HCT116 (cell line): ENCODE results near the gene DNAJB1. TPM values are rescaled to one million over a fixed set of nuclear protein-coding genes. Genes with fewer than 3 reads are reported as not detected.
A peak's percentile ranks its signal among the peaks of the same experiment; 100 is the strongest.

Experiments used
- ATAC-seq: fragments of 200-7000 bp; cut with Tn5 transposase; 2 replicates; pipeline ENCODE4 v1.9.1; 2020; ENCODE audit warnings: mild to moderate bottlenecking, moderate library complexity
- BruUV-seq: library from RNA; stranded (reverse); fragments of 400-500 nt; replicated peaks from 2 replicates; lab custom pipeline; 2021; lab: Mats Ljungman, UMichigan
- CTCF ChIA-PET: fragments of 300-600 bp; sonication (Branson Sonifier 250); formaldehyde crosslinking; loops from one replicate; lab custom pipeline; 2021; ENCODE audit warnings: antibody characterized with exemption; lab: Charles Lee
- POLR2A ChIA-PET: fragments of 300-600, 350-600 bp; sonication (Branson Sonifier 250); formaldehyde crosslinking; loops from one replicate; lab custom pipeline; 2021; ENCODE audit warnings: antibody characterized with exemption; lab: Charles Lee
- RAD21 ChIA-PET, 2 experiments: fragments of 300-600 bp; sonication (Branson Sonifier 250); formaldehyde crosslinking; loops; one replicate each; lab custom pipeline; 2023; ENCODE audit warnings: low total read pairs in 2 of 2; ENCODE audit not compliant: uncharacterized antibody in 2 of 2, unreplicated experiment in 2 of 2, low non-redundant PET in 1 of 2; lab: Charles Lee
- DNase-seq: peaks from one replicate; pipeline ENCODE4 v3.0.0-alpha.2; 2010; ENCODE audit warnings: low read depth, low spot score
- H2AFZ ChIP-seq: fragments of 200-600 bp; shearing (Covaris generic), sonication (generic); 2 replicates; pipeline ENCODE4 v1.6.1; 2017; ENCODE audit warnings: low read depth, mixed run types, mixed read lengths, antibody characterized with exemption, low read length; ENCODE audit not compliant: poor library complexity, severe bottlenecking
- H3K27ac ChIP-seq: 2 replicates; pipeline ENCODE4 v1.5.1; 2012; ENCODE audit warnings: low read depth, low read length
- H3K27me3 ChIP-seq: fragments of 200-600 bp; sonication (generic); 2 replicates; pipeline ENCODE4 v1.6.1; 2016; ENCODE audit warnings: mixed run types, low read length, mixed read lengths; ENCODE audit not compliant: insufficient read depth
- H3K36me3 ChIP-seq, 2 experiments: fragments of 200-500 bp in 1 of 2; fragments of 200-600 bp in 1 of 2; sonication (Bioruptor generic) in 1 of 2; sonication (generic) in 1 of 2; 2 replicates each; pipeline versions ENCODE4 v1.5.1 to v1.6.1; 2014 to 2016; ENCODE audit warnings: low read length in 2 of 2, inconsistent platforms in 1 of 2, mixed read lengths in 1 of 2, mixed run types in 1 of 2; ENCODE audit not compliant: insufficient read depth in 2 of 2, control insufficient read depth in 1 of 2
- H3K4me1 ChIP-seq, 2 experiments: fragments of 200-600 bp in 1 of 2; sonication (generic) in 1 of 2; 2 replicates each; pipeline versions ENCODE4 v1.5.1 to v1.6.1; 2012 to 2017; ENCODE audit warnings: low read length in 2 of 2, inconsistent platforms in 1 of 2, mild to moderate bottlenecking in 1 of 2, mixed read lengths in 1 of 2, mixed run types in 1 of 2, moderate library complexity in 1 of 2; ENCODE audit not compliant: insufficient read depth in 2 of 2, control insufficient read depth in 1 of 2
- H3K4me2 ChIP-seq: fragments of 200-600 bp; sonication (generic); 2 replicates; pipeline ENCODE4 v1.6.1; 2017; ENCODE audit warnings: mixed run types, low read length, mixed read lengths
- H3K4me3 ChIP-seq, 2 experiments: fragments of 200-600 bp in 1 of 2; sonication (generic) in 1 of 2; replicated peaks in 1 of 2; 2 replicates each; pipeline ENCODE4 v1.5.1; 2011 to 2016; ENCODE audit warnings: low read length in 2 of 2, control low read depth in 1 of 2, low read depth in 1 of 2, mild to moderate bottlenecking in 1 of 2, mixed read lengths in 1 of 2, mixed run types in 1 of 2
- H3K79me2 ChIP-seq: fragments of 200-600 bp; sonication (generic); 2 replicates; pipeline ENCODE4 v1.6.1; 2017; ENCODE audit warnings: mild to moderate bottlenecking, mixed run types, low read length, moderate library complexity, mixed read lengths; ENCODE audit not compliant: insufficient read depth
- H3K9ac ChIP-seq: fragments of 200-600 bp; sonication (generic); 2 replicates; pipeline ENCODE4 v1.6.1; 2016; ENCODE audit warnings: low read length, mixed read lengths
- H3K9me2 ChIP-seq: fragments of 200-600 bp; sonication (generic), shearing (Covaris generic); 2 replicates; pipeline ENCODE4 v1.6.1; 2017; ENCODE audit warnings: mixed run types, mild to moderate bottlenecking, moderate library complexity; ENCODE audit not compliant: insufficient read depth
- H3K9me3 ChIP-seq, 2 experiments: fragments of 200-500 bp in 1 of 2; fragments of 200-600 bp in 1 of 2; sonication (Bioruptor generic) in 1 of 2; sonication (generic) in 1 of 2; 2 replicates each; pipeline ENCODE4 v1.6.1; 2014 to 2017; ENCODE audit warnings: low read length in 2 of 2, mixed read lengths in 2 of 2, inconsistent platforms in 1 of 2, low read depth in 1 of 2, mild to moderate bottlenecking in 1 of 2, mixed run types in 1 of 2, moderate library complexity in 1 of 2; ENCODE audit not compliant: control insufficient read depth in 1 of 2, insufficient read depth in 1 of 2
- H4K20me1 ChIP-seq: fragments of 200-600 bp; sonication (generic), shearing (Covaris generic); 2 replicates; pipeline ENCODE4 v1.6.1; 2017; ENCODE audit warnings: mixed run types, mild to moderate bottlenecking, moderate library complexity; ENCODE audit not compliant: insufficient read depth
- ATF3 ChIP-seq: IDR thresholded peaks from 2 replicates; pipeline ENCODE4 v1.6.1; 2012
- CEBPB ChIP-seq: IDR thresholded peaks from 2 replicates; pipeline ENCODE4 v1.6.1; 2012; ENCODE audit warnings: low read depth
- CTCF ChIP-seq, 3 experiments: fragments of 200-600 bp in 1 of 3; sonication (generic) in 1 of 3; IDR thresholded peaks in 2 of 3; conservative IDR thresholded peaks in 1 of 3; 2 replicates each; pipeline ENCODE4 v1.5.1; 2012 to 2017; ENCODE audit warnings: low read depth in 2 of 3, low read length in 2 of 3, antibody characterized with exemption in 1 of 3, borderline replicate concordance in 1 of 3, control low read depth in 1 of 3, mild to moderate bottlenecking in 1 of 3, mixed read lengths in 1 of 3, mixed run types in 1 of 3, moderate library complexity in 1 of 3; ENCODE audit not compliant: insufficient read depth in 1 of 3
- EGR1 ChIP-seq: IDR thresholded peaks from 2 replicates; pipeline ENCODE4 v1.6.1; 2012; ENCODE audit warnings: low read depth
- EZH2 ChIP-seq: fragments of 200-600 bp; sonication (generic); IDR thresholded peaks from 2 replicates; pipeline ENCODE4 v1.6.1; 2017; ENCODE audit warnings: antibody characterized with exemption, mixed run types
- JUND ChIP-seq: IDR thresholded peaks from 2 replicates; pipeline ENCODE4 v1.6.1; 2012
- MAX ChIP-seq: IDR thresholded peaks from 2 replicates; pipeline ENCODE4 v1.6.1; 2012
- POLR2A ChIP-seq: IDR thresholded peaks from 2 replicates; pipeline ENCODE4 v1.7.0; 2011; ENCODE audit warnings: borderline replicate concordance; ENCODE audit not compliant: insufficient read depth, insufficient read length; ENCODE audit errors: extremely low read depth
- REST ChIP-seq: IDR thresholded peaks from 2 replicates; pipeline ENCODE4 v1.6.1; 2012; ENCODE audit warnings: low read depth
- SP1 ChIP-seq: IDR thresholded peaks from 2 replicates; pipeline ENCODE4 v1.6.1; 2012; ENCODE audit warnings: low read depth
- SRF ChIP-seq: IDR thresholded peaks from 2 replicates; pipeline ENCODE4 v1.6.1; 2012; ENCODE audit warnings: low read depth
- TCF7L2 ChIP-seq: IDR thresholded peaks from 2 replicates; pipeline ENCODE4 v1.7.0; 2011; ENCODE audit warnings: borderline replicate concordance, inconsistent platforms; ENCODE audit not compliant: insufficient read depth, insufficient read length; ENCODE audit errors: extremely low read depth
- YY1 ChIP-seq: IDR thresholded peaks from 2 replicates; pipeline ENCODE4 v1.6.1; 2011; ENCODE audit warnings: low read length, low read depth, moderate library complexity, mild to moderate bottlenecking; ENCODE audit not compliant: insufficient replicate concordance; ENCODE audit errors: extremely low read depth
- ZBTB33 ChIP-seq: IDR thresholded peaks from 2 replicates; pipeline ENCODE4 v1.6.1; 2011; ENCODE audit warnings: mild to moderate bottlenecking, low read length, moderate library complexity; ENCODE audit not compliant: insufficient replicate concordance; ENCODE audit errors: extremely low read depth
- ZFX ChIP-seq: fragments of 450-650 bp; IDR thresholded peaks from 2 replicates; pipeline ENCODE4 v1.6.1; 2017
- ZNF274 ChIP-seq: fragments of 200-500 bp; sonication (Bioruptor generic); IDR thresholded peaks from 2 replicates; pipeline ENCODE4 v1.6.1; 2014; ENCODE audit warnings: mild to moderate bottlenecking, low read depth, low read length, inconsistent platforms
- intact Hi-C: fragments of 100-400 bp; cut with micrococcal nuclease; formaldehyde crosslinking; loops from 2 replicates; pipeline ENCODE4 v1.10.0; 2022
- total RNA-seq: library from RNA; stranded (reverse); gene quantifications from one replicate; pipeline ENCODE4 v1.2.1, GENCODE V29; 2021; ENCODE audit not compliant: unreplicated experiment

DNAJB1 gene
- total RNA-seq, 1 experiment from 2014 or later = 175 TPM

- ChIA-PET CTCF (interaction anchor here (0.6 to 1.0 kb wide), 3 partner anchors 17 to 132 kb away, joined by 3 to 4 read pairs (median 3); no protein-coding TSS in a partner anchor), RAD21 (no interaction called here), POLR2A (interaction anchor here (1.1 to 3.0 kb wide), 3 partner anchors 11 to 40 kb away, joined by 3 to 17 read pairs (median 4); partner anchors contain the start of gene DNAJB1)
- TF ChIP-seq CTCF (IDR thresholded peaks at IDR 0.05 in 2 of 3, conservative IDR thresholded peaks at IDR 0.05 in 1 of 3; ENCODE audit: borderline replicate concordance in 1 of 3, insufficient read depth in 1 of 3, low read depth in 2 of 3, low read length in 2 of 3) = no peak
- no peak for TF ChIP-seq ATF3
- no peak for TF ChIP-seq TCF7L2
- TF ChIP-seq YY1 = no peak
- TF ChIP-seq EGR1 = no peak
- TF ChIP-seq REST = no peak
- no peak for TF ChIP-seq POLR2A
- no peak for TF ChIP-seq SP1
- TF ChIP-seq MAX = no peak
- TF ChIP-seq CEBPB = no peak
- TF ChIP-seq SRF = no peak
- no peak for TF ChIP-seq EZH2
- no peak for TF ChIP-seq ZFX
- TF ChIP-seq JUND = no peak
- TF ChIP-seq ZNF274 = no peak
- TF ChIP-seq ZBTB33 = no peak
- intact Hi-C loops = no loop called here
- DNase-seq (no peak), ATAC-seq (peak; percentile 60)
- Histone ChIP-seq H4K20me1 (peaks cover 3% of the 10 kb centered on the region; the same call in 1 of the 2 replicates), H3K27me3 (no peaks in the 10 kb centered on the region), H3K9ac (peak overlapping the region; percentile 24; the same call in 1 of the 2 replicates), H3K4me2 (peak overlapping the region; percentile 67), H3K27ac (peak overlapping the region; percentile 58), H3K9me3 (no peaks in the 10 kb centered on the region), H3K36me3 (no peaks in the 10 kb centered on the region), H3K4me3 (no peak overlapping the region), H3K79me2 (peaks cover 91% of the 10 kb centered on the region), H3K9me2 (no peaks in the 10 kb centered on the region), H2AFZ (no peak overlapping the region), H3K4me1 (peaks cover 54 to 66% of the 10 kb centered on the region in 2 experiments)
- no TSS peak for BruUV-seq
Measured at GRCh38 chr19:14554382-14554812, 36.2 kb upstream of the DNAJB1 start.
